Stomach smooth muscle (tissue), 2 donors: ENCODE results near the gene UBAP2.

Experiments used
- H3K27ac ChIP-seq: one replicate; pipeline ENCODE4 v1.7.0; 2013; ENCODE audit warnings: mild to moderate bottlenecking, low read length, inconsistent platforms
- H3K27me3 ChIP-seq, 2 donors: one replicate each; pipeline ENCODE4 v1.7.0; 2013; ENCODE audit warnings: low read length in 2 of 2; ENCODE audit not compliant: insufficient read depth in 2 of 2, control insufficient read depth in 1 of 2
- H3K36me3 ChIP-seq, 2 donors: one replicate each; pipeline ENCODE4 v1.7.0; 2013; ENCODE audit warnings: low read length in 2 of 2; ENCODE audit not compliant: control insufficient read depth in 2 of 2, insufficient read depth in 2 of 2
- H3K4me1 ChIP-seq: one replicate; pipeline ENCODE4 v1.7.0; 2013; ENCODE audit warnings: low read length; ENCODE audit not compliant: control insufficient read depth, insufficient read depth
- H3K4me3 ChIP-seq, 2 donors: one replicate each; pipeline ENCODE4 v1.7.0; 2013; ENCODE audit warnings: low read length in 2 of 2
- H3K9ac ChIP-seq, 2 donors: one replicate each; pipeline ENCODE4 v1.7.0; 2013; ENCODE audit warnings: low read length in 2 of 2, mild to moderate bottlenecking in 1 of 2
- H3K9me3 ChIP-seq, 2 donors: one replicate each; pipeline ENCODE4 v1.7.0; 2013; ENCODE audit warnings: low read length in 2 of 2; ENCODE audit not compliant: control insufficient read depth in 2 of 2
- donor health status: healthy.
- donor health status: Pancreatic carcinoma.

UBAP2 gene

GRCh38 chr9:34079181-34079580, 30.5 kb upstream of the UBAP2 start:
- Histone ChIP-seq H3K27ac (no peak overlapping the region), H3K4me3 (no peak overlapping the region), H3K27me3 (no peaks in the 10 kb centered on the region), H3K36me3 (no peaks in the 10 kb centered on the region), H3K4me1 (peaks cover under 1% of the 10 kb centered on the region), H3K9ac (no peak overlapping the region), H3K9me3 (no peaks in the 10 kb centered on the region)

DNA sequence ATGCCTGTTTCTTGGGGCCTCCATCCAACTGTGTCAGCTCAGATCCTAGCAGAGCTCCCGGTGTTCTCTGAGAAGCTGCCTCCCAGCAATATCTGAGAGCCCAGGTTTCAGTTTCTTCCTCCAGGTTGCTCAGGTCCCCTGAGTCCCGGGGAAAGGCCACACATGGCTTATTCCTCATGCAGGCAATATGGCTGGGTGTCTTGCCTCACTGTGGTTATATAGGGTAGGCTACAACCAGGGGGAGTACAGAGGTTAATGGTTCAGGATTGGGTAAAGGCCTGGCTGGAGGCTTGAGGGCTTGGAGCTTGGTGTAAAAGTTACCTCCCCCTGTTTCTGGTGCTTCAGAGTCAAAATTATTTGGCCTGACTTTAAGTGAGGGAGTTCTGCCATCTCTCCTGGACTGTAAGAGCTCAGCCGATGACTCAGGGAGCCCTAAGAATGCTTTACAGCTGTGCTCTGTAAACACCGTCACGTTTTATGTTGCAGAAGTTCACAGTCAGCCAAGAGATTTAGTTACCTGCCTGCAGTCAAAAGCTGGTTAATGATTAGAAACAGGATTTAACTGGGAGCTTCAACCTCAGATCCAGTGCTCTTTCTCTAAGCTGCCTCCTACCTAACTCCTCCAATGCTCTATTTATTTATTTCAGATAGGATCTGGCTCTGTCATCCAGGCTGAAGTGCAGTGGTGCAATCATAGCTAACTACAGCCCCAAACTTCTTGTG, 24.3 kb upstream of the UBAP2 start:
- Histone ChIP-seq H3K9ac (no peak overlapping the region), H3K9me3 (no peaks in the 10 kb centered on the region), H3K4me3 (no peak overlapping the region), H3K4me1 (peaks cover 14% of the 10 kb centered on the region), H3K27ac (peak overlapping the region; percentile 24), H3K27me3 (no peaks in the 10 kb centered on the region), H3K36me3 (no peaks in the 10 kb centered on the region)

DNA sequence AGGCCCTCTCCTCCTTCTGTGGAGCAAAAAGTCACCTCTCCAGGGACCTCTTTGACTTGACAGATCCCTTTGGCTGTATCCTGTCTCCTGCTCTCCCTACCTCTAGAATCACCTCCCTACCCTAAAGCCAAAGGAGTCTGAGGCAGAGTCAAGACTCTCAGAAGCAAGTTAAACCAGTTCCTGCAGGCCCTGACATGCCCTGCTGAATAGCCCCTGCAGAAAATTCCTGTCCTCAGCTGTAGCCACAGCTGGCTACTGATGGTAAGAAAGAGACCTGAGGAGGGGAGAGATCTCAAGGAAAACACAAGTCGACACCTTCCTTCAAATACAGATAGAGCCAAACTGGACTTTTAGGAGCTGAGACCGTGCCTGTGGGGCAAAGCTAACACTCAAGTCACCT, 23.7 kb upstream of the UBAP2 start:
- Histone ChIP-seq H3K27me3 (no peaks in the 10 kb centered on the region), H3K9me3 (no peaks in the 10 kb centered on the region), H3K4me1 (peaks cover 14% of the 10 kb centered on the region), H3K4me3 (no peak overlapping the region), H3K36me3 (no peaks in the 10 kb centered on the region), H3K27ac (peak overlapping the region; percentile 24), H3K9ac (no peak overlapping the region)

GRCh38 chr9:34070606-34071324, 22.1 kb upstream of the UBAP2 start:
- Histone ChIP-seq H3K27ac (no peak overlapping the region), H3K27me3 (no peaks in the 10 kb centered on the region), H3K4me3 (no peak overlapping the region), H3K36me3 (no peaks in the 10 kb centered on the region), H3K9ac (no peak overlapping the region), H3K4me1 (peaks cover 14% of the 10 kb centered on the region), H3K9me3 (no peaks in the 10 kb centered on the region)

DNA sequence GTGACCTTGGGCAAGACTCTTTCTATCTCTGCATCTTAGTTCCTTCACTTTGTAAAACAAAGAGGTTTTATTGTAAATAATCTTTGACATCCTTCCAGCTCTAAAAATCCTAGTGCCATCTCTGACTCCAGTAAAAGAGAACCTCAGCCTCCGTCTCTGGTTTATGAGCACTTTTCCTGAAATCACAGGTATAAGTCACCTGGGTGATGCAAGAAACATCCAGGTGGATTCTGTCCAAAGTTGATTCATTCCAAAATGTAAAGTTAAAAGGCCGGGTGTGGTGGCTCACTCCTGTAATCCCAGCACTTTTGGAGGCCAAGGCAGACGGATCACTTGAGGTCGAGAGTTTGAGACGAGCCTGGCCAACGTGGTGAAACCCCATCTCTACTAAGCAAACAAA, 21.1 kb upstream of the UBAP2 start:
- H3K4me1 ChIP-seq, result peaks cover 14% of the 10 kb centered on the region
- no peaks in the 10 kb centered on the region for H3K36me3 ChIP-seq
- no peak overlapping the region for H3K9ac ChIP-seq
- H3K4me3 ChIP-seq, result no peak overlapping the region
- no peaks in the 10 kb centered on the region for H3K27me3 ChIP-seq
- no peak overlapping the region for H3K27ac ChIP-seq
- no peaks in the 10 kb centered on the region for H3K9me3 ChIP-seq

- Histone ChIP-seq H3K4me1 (no peaks in the 10 kb centered on the region), H3K27ac (no peak overlapping the region), H3K36me3 (no peaks in the 10 kb centered on the region), H3K27me3 (no peaks in the 10 kb centered on the region), H3K9ac (no peak overlapping the region), H3K4me3 (no peak overlapping the region), H3K9me3 (no peaks in the 10 kb centered on the region)
Measured at GRCh38 chr9:34065541-34065940, 16.9 kb upstream of the UBAP2 start.

DNA sequence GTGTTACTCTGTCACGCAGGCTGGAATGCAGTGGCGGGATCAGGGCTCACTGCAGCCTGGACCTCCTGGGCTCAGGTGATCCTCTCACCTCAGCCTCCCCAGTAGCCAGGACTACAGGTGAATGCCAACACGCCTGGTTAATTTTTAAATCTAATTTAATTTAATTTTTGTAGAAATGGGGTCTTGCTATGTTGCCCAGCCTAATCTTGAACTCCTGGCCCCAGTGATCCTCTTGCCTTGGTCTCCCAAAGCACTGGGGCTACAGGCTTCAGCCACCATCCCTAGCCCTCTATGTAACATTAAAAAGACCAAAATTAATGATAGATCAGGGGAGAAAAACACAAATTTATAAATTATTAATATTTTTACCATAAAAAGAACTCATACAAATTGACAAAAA, 11.3 kb upstream of the UBAP2 start:
- no peaks in the 10 kb centered on the region for H3K4me1 ChIP-seq

GRCh38 chr9:34059281-34059680, 10.6 kb upstream of the UBAP2 start:
- Histone ChIP-seq H3K9me3 (no peaks in the 10 kb centered on the region), H3K4me3 (no peak overlapping the region), H3K4me1 (no peaks in the 10 kb centered on the region), H3K9ac (no peak overlapping the region), H3K27ac (no peak overlapping the region), H3K27me3 (no peaks in the 10 kb centered on the region), H3K36me3 (no peaks in the 10 kb centered on the region)

More for the DNA sequence above, 11.3 kb upstream of the UBAP2 start:
- H3K9ac ChIP-seq, result no peak overlapping the region
- no peak overlapping the region for H3K4me3 ChIP-seq
- H3K9me3 ChIP-seq, result no peaks in the 10 kb centered on the region
- H3K36me3 ChIP-seq, result no peaks in the 10 kb centered on the region
- H3K27me3 ChIP-seq, result no peaks in the 10 kb centered on the region
- no peak overlapping the region for H3K27ac ChIP-seq

DNA sequence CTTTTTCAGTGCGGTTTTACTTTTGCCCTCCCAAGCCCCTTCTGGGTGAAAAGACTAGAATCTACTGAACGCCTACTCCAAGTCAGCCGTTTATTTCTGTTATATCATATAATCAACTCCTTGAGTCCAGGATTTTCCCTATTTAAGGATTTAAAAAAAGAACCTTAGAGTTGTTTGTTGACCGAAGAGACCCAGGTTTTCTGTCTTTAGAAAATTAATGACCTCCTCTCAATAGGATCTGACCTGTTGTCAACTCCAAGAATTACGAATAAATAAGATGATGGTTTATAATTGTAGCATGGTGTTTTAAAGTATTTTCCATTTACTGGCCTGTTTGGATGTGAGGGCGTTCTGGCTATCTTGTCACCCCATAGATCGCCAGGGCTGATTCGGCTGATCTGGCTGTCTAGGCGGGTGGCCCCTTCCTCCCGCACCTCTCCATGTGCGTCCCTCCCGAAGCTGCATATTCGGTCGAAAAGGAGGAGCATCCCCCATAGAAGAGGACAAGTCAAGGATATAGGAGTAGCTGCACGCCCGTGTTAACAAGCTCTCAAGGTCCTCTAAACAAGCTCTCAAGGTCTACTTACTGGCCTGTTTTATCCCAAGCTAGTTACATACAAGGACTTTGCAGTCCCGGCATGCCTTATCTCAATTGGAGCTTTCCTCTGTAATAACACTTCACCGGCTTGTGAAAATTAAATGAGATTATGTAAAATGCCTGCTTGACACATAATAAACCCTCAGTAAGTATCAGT, 1.1 kb upstream of the UBAP2 start:
- Histone ChIP-seq H3K9me3 (no peaks in the 10 kb centered on the region), H3K27ac (peak overlapping the region; percentile 94), H3K36me3 (no peaks in the 10 kb centered on the region), H3K4me1 (peaks cover 18% of the 10 kb centered on the region), H3K4me3 (peak overlapping the region; percentile 83 to 93), H3K27me3 (no peaks in the 10 kb centered on the region), H3K9ac (peak overlapping the region; percentile 92 to 95)

GRCh38 chr9:34047864-34048726, 592 bp downstream of the UBAP2 start:
- Histone ChIP-seq H3K27ac (peak overlapping the region; percentile 94), H3K4me3 (peak overlapping the region; percentile 83 to 93), H3K9ac (peak overlapping the region; percentile 92 to 95), H3K4me1 (peaks cover 18% of the 10 kb centered on the region), H3K27me3 (no peaks in the 10 kb centered on the region), H3K36me3 (no peaks in the 10 kb centered on the region), H3K9me3 (no peaks in the 10 kb centered on the region)
